ENCODE measurements around the gene MIOX. TPM values are rescaled to one million over a fixed set of nuclear protein-coding genes. Genes with fewer than 3 reads are reported as not detected.

MIOX gene
- total and polyA plus RNA-seq, 2 experiments from 2014 or later: not detected

DNA sequence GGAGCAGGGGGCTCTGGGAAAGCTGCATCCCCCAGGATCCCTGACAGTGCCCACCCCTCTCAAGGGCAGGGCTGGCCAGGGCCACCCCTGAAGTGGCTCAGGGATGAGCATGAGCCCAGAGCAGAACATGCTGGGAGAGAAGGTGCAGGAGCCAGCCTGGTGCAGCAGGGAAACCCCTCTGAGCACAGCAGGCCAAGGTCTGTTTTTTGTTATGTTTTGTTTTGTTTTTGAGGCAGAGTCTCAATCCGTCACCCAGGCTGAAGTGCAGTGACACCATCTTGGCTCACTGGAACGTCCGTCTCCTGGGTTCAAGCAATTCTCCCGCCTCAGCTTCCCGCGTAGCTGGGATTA, 11.0 kb upstream of the MIOX start:
- peak overlapping the region; percentile 81 for H3K4me2 ChIP-seq
- Mint-ChIP-seq H3K27me3 (ENCODE audit: insufficient read depth, low read depth, poor library complexity) (peaks cover 43% of the 10 kb centered on the region), H3K36me3 (ENCODE audit: low read depth) (no peaks in the 10 kb centered on the region), H3K27ac (no peak overlapping the region), H3K9me3 (no peaks in the 10 kb centered on the region; the same call in 2 of the 3 replicates), H3K4me3 (peak overlapping the region; percentile 61), H3K4me1 (peaks cover 30% of the 10 kb centered on the region)
- peaks cover 36% of the 10 kb centered on the region for H3K79me2 ChIP-seq (replicated peaks; ENCODE audit: insufficient read depth)
- H4K20me1 ChIP-seq (replicated peaks; ENCODE audit: insufficient read depth): peaks cover 28% of the 10 kb centered on the region
- TF ChIP-seq, protein P1, sequence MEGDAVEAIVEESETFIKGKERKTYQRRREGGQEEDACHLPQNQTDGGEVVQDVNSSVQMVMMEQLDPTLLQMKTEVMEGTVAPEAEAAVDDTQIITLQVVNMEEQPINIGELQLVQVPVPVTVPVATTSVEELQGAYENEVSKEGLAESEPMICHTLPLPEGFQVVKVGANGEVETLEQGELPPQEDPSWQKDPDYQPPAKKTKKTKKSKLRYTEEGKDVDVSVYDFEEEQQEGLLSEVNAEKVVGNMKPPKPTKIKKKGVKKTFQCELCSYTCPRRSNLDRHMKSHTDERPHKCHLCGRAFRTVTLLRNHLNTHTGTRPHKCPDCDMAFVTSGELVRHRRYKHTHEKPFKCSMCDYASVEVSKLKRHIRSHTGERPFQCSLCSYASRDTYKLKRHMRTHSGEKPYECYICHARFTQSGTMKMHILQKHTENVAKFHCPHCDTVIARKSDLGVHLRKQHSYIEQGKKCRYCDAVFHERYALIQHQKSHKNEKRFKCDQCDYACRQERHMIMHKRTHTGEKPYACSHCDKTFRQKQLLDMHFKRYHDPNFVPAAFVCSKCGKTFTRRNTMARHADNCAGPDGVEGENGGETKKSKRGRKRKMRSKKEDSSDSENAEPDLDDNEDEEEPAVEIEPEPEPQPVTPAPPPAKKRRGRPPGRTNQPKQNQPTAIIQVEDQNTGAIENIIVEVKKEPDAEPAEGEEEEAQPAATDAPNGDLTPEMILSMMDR (conservative IDR thresholded peaks at IDR 0.05; ENCODE audit: low read depth in 2 of 2): no peak
- TF ChIP-seq ZNF331 (CRISPR knock-in tag; IDR thresholded peaks at IDR 0.05; ENCODE audit: low read depth) (no peak), POLR2AphosphoS5 (IDR thresholded peaks at IDR 0.05; ENCODE audit: low read depth) (no peak), NANOG (IDR thresholded peaks at IDR 0.05; ENCODE audit: borderline replicate concordance) (no peak), EZH2phosphoT487 (IDR thresholded peaks at IDR 0.05; ENCODE audit: unreplicated experiment) (no peak), JUNB (IDR thresholded peaks at IDR 0.05; ENCODE audit: unreplicated experiment) (no peak), EZH2 (IDR thresholded peaks at IDR 0.05; ENCODE audit: low read depth, unreplicated experiment) (no peak), STAT1 (IDR thresholded peaks at IDR 0.05; ENCODE audit: unreplicated experiment) (no peak), ZNF114 (CRISPR knock-in tag; IDR thresholded peaks at IDR 0.05) (no peak), CREB1 (CRISPR knock-in tag; IDR thresholded peaks at IDR 0.05; ENCODE audit: low read depth) (no peak)
- TF ChIP-seq, protein P2, sequence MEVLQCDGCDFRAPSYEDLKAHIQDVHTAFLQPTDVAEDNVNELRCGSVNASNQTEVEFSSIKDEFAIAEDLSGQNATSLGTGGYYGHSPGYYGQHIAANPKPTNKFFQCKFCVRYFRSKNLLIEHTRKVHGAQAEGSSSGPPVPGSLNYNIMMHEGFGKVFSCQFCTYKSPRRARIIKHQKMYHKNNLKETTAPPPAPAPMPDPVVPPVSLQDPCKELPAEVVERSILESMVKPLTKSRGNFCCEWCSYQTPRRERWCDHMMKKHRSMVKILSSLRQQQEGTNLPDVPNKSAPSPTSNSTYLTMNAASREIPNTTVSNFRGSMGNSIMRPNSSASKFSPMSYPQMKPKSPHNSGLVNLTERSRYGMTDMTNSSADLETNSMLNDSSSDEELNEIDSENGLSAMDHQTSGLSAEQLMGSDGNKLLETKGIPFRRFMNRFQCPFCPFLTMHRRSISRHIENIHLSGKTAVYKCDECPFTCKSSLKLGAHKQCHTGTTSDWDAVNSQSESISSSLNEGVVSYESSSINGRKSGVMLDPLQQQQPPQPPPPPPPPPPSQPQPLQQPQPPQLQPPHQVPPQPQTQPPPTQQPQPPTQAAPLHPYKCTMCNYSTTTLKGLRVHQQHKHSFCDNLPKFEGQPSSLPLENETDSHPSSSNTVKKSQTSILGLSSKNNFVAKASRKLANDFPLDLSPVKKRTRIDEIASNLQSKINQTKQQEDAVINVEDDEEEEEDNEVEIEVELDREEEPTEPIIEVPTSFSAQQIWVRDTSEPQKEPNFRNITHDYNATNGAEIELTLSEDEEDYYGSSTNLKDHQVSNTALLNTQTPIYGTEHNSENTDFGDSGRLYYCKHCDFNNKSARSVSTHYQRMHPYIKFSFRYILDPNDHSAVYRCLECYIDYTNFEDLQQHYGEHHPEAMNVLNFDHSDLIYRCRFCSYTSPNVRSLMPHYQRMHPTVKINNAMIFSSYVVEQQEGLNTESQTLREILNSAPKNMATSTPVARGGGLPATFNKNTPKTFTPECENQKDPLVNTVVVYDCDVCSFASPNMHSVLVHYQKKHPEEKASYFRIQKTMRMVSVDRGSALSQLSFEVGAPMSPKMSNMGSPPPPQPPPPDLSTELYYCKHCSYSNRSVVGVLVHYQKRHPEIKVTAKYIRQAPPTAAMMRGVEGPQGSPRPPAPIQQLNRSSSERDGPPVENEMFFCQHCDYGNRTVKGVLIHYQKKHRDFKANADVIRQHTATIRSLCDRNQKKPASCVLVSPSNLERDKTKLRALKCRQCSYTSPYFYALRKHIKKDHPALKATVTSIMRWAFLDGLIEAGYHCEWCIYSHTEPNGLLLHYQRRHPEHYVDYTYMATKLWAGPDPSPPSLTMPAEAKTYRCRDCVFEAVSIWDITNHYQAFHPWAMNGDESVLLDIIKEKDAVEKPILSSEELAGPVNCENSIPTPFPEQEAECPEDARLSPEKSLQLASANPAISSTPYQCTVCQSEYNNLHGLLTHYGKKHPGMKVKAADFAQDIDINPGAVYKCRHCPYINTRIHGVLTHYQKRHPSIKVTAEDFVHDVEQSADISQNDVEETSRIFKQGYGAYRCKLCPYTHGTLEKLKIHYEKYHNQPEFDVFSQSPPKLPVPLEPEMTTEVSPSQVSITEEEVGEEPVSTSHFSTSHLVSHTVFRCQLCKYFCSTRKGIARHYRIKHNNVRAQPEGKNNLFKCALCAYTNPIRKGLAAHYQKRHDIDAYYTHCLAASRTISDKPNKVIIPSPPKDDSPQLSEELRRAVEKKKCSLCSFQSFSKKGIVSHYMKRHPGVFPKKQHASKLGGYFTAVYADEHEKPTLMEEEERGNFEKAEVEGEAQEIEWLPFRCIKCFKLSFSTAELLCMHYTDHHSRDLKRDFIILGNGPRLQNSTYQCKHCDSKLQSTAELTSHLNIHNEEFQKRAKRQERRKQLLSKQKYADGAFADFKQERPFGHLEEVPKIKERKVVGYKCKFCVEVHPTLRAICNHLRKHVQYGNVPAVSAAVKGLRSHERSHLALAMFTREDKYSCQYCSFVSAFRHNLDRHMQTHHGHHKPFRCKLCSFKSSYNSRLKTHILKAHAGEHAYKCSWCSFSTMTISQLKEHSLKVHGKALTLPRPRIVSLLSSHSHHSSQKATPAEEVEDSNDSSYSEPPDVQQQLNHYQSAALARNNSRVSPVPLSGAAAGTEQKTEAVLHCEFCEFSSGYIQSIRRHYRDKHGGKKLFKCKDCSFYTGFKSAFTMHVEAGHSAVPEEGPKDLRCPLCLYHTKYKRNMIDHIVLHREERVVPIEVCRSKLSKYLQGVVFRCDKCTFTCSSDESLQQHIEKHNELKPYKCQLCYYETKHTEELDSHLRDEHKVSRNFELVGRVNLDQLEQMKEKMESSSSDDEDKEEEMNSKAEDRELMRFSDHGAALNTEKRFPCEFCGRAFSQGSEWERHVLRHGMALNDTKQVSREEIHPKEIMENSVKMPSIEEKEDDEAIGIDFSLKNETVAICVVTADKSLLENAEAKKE (CRISPR knock-in tag; IDR thresholded peaks at IDR 0.05): no peak
- TF ChIP-seq, protein P3, sequence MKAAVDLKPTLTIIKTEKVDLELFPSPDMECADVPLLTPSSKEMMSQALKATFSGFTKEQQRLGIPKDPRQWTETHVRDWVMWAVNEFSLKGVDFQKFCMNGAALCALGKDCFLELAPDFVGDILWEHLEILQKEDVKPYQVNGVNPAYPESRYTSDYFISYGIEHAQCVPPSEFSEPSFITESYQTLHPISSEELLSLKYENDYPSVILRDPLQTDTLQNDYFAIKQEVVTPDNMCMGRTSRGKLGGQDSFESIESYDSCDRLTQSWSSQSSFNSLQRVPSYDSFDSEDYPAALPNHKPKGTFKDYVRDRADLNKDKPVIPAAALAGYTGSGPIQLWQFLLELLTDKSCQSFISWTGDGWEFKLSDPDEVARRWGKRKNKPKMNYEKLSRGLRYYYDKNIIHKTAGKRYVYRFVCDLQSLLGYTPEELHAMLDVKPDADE (IDR thresholded peaks at IDR 0.05): no peak
- TF ChIP-seq, protein P4, sequence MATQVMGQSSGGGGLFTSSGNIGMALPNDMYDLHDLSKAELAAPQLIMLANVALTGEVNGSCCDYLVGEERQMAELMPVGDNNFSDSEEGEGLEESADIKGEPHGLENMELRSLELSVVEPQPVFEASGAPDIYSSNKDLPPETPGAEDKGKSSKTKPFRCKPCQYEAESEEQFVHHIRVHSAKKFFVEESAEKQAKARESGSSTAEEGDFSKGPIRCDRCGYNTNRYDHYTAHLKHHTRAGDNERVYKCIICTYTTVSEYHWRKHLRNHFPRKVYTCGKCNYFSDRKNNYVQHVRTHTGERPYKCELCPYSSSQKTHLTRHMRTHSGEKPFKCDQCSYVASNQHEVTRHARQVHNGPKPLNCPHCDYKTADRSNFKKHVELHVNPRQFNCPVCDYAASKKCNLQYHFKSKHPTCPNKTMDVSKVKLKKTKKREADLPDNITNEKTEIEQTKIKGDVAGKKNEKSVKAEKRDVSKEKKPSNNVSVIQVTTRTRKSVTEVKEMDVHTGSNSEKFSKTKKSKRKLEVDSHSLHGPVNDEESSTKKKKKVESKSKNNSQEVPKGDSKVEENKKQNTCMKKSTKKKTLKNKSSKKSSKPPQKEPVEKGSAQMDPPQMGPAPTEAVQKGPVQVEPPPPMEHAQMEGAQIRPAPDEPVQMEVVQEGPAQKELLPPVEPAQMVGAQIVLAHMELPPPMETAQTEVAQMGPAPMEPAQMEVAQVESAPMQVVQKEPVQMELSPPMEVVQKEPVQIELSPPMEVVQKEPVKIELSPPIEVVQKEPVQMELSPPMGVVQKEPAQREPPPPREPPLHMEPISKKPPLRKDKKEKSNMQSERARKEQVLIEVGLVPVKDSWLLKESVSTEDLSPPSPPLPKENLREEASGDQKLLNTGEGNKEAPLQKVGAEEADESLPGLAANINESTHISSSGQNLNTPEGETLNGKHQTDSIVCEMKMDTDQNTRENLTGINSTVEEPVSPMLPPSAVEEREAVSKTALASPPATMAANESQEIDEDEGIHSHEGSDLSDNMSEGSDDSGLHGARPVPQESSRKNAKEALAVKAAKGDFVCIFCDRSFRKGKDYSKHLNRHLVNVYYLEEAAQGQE (IDR thresholded peaks at IDR 0.05; ENCODE audit: unreplicated experiment): no peak
- peak; percentile 8 for ATAC-seq
- peak overlapping the region; percentile 69; the same call in 1 of the 2 replicates for H2AFZ ChIP-seq
- peak overlapping the region; percentile 62 for H3K4me3 ChIP-seq
- DNase-seq (ENCODE audit: low spot score): no peak
- no peak overlapping the region for H3K27ac ChIP-seq (ENCODE audit: low read depth)
- peaks cover 11% of the 10 kb centered on the region for H3K4me1 ChIP-seq (ENCODE audit: insufficient read depth)
- H3F3A ChIP-seq (replicated peaks; ENCODE audit: low read depth): no peaks in the 10 kb centered on the region
- H3K36me3 ChIP-seq (ENCODE audit: insufficient read depth): no peaks in the 10 kb centered on the region
- H3K9me2 ChIP-seq (ENCODE audit: insufficient read depth): no peaks in the 10 kb centered on the region
- peaks cover 18% of the 10 kb centered on the region for H3K27me3 ChIP-seq (ENCODE audit: insufficient read depth)
